ENCODE data around the gene SLC25A1. TPM values are rescaled to one million over a fixed set of nuclear protein-coding genes. Genes with fewer than 3 reads are reported as not detected.

SLC25A1 gene
- polyA plus RNA-seq, 1 of the 3 experiments (the other 2 are of a cell fraction) = 44.7 TPM

DNA sequence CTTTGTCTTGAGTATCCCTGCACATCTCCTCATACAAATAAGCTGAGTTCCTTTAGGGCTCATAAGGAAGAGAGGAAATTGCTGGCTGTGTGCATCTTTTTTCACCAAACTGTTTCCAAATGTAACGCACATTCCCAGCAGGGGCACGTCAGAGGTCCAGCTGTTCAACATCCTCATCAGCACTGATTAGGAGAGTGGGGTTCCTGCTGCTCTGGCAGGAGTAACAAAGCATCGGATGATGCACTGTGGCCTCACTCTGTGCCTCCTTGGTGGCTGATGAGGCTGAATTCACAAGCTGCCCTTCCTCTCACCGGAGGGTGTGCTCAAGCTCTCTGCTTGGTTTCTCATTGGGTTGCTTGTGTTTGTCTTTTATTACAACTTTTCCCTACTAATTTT, 35.5 kb upstream of the SLC25A1 start:
- Histone ChIP-seq H2AFZ (ENCODE audit: low read depth) (no peak overlapping the region), H3K9ac (no peak overlapping the region), H4K20me1 (ENCODE audit: insufficient read depth) (no peaks in the 10 kb centered on the region), H3K27me3 (ENCODE audit: insufficient read depth) (no peaks in the 10 kb centered on the region), H3K4me3 (ENCODE audit: low read depth in 2 of 2, low read length in 1 of 2) (no peak overlapping the region), H3K79me2 (ENCODE audit: insufficient read depth) (no peaks in the 10 kb centered on the region), H3F3A (replicated peaks; ENCODE audit: insufficient read depth) (peaks cover 8% of the 10 kb centered on the region), H3K36me3 (replicated peaks in 1 of 2; ENCODE audit: control insufficient read depth in 1 of 2, insufficient read depth in 2 of 2, low read length in 1 of 2) (peaks cover 0 to 19% of the 10 kb centered on the region in 2 experiments), H3K4me2 (no peak overlapping the region), H3K4me1 (ENCODE audit: control insufficient read depth in 1 of 2, insufficient read depth in 2 of 2, low read depth in 1 of 2, low read length in 1 of 2) (peaks cover 0 to 17% of the 10 kb centered on the region in 2 experiments; a peak in 2 of 4 replicates), H3K9me3 (no peaks in the 10 kb centered on the region), H3K9me2 (no peaks in the 10 kb centered on the region), H3K27ac (ENCODE audit: low read depth in 2 of 2, low read length in 1 of 2) (no peak overlapping the region)
- 86% methylated on average over 4 of the region's 4 CpGs for WGBS (ENCODE audit: low lambda C conversion rate)
- ChIA-PET CTCF (interaction anchor here (2.5 kb wide), 1 partner anchor 35 kb away, joined by 7 read pairs; no protein-coding TSS in a partner anchor), POLR2A (no interaction called here)
- DNase-seq = no peak
- TF ChIP-seq RXRA (IDR thresholded peaks at IDR 0.05; ENCODE audit: borderline replicate concordance, low read depth) = no peak
- no peak for TF ChIP-seq NRF1 (IDR thresholded peaks at IDR 0.05; ENCODE audit: low read depth, low read length)
- TF ChIP-seq, protein P1, sequence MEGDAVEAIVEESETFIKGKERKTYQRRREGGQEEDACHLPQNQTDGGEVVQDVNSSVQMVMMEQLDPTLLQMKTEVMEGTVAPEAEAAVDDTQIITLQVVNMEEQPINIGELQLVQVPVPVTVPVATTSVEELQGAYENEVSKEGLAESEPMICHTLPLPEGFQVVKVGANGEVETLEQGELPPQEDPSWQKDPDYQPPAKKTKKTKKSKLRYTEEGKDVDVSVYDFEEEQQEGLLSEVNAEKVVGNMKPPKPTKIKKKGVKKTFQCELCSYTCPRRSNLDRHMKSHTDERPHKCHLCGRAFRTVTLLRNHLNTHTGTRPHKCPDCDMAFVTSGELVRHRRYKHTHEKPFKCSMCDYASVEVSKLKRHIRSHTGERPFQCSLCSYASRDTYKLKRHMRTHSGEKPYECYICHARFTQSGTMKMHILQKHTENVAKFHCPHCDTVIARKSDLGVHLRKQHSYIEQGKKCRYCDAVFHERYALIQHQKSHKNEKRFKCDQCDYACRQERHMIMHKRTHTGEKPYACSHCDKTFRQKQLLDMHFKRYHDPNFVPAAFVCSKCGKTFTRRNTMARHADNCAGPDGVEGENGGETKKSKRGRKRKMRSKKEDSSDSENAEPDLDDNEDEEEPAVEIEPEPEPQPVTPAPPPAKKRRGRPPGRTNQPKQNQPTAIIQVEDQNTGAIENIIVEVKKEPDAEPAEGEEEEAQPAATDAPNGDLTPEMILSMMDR (IDR thresholded peaks at IDR 0.05) = no peak
- TF ChIP-seq YY1 (IDR thresholded peaks at IDR 0.05; ENCODE audit: low read depth) = no peak
- TF ChIP-seq TEAD4 (IDR thresholded peaks at IDR 0.05; ENCODE audit: borderline replicate concordance, insufficient read depth) = no peak
- TF ChIP-seq POLR2AphosphoS5 (IDR thresholded peaks at IDR 0.05; ENCODE audit: low read depth, low read length) = no peak
- no peak for TF ChIP-seq FOSL2 (IDR thresholded peaks at IDR 0.05; ENCODE audit: borderline replicate concordance, low read depth)
- TF ChIP-seq SMC3 (IDR thresholded peaks at IDR 0.05; ENCODE audit: low read depth, low read length) = no peak
- TF ChIP-seq, protein P2, sequence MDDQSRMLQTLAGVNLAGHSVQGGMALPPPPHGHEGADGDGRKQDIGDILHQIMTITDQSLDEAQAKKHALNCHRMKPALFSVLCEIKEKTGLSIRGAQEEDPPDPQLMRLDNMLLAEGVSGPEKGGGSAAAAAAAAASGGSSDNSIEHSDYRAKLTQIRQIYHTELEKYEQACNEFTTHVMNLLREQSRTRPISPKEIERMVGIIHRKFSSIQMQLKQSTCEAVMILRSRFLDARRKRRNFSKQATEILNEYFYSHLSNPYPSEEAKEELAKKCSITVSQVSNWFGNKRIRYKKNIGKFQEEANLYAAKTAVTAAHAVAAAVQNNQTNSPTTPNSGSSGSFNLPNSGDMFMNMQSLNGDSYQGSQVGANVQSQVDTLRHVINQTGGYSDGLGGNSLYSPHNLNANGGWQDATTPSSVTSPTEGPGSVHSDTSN (IDR thresholded peaks at IDR 0.05) = no peak
- no peak for TF ChIP-seq RFX5 (IDR thresholded peaks at IDR 0.05; ENCODE audit: low read length)
- no peak for TF ChIP-seq GATA2 (CRISPR knock-in tag; IDR thresholded peaks at IDR 0.05)
- no peak for TF ChIP-seq FOXJ3 (CRISPR knock-in tag; IDR thresholded peaks at IDR 0.05)
- TF ChIP-seq USF1 (IDR thresholded peaks at IDR 0.05; ENCODE audit: borderline replicate concordance, low read depth) = no peak
- TF ChIP-seq IRF3 (IDR thresholded peaks at IDR 0.05; ENCODE audit: low read depth, low read length) = no peak
- TF ChIP-seq, protein P3, sequence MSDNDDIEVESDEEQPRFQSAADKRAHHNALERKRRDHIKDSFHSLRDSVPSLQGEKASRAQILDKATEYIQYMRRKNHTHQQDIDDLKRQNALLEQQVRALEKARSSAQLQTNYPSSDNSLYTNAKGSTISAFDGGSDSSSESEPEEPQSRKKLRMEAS (IDR thresholded peaks at IDR 0.05; ENCODE audit: low read depth) = no peak
- no peak for TF ChIP-seq FOXM1 (IDR thresholded peaks at IDR 0.05; ENCODE audit: low read depth)
- TF ChIP-seq NFIC (IDR thresholded peaks at IDR 0.05; ENCODE audit: borderline replicate concordance) = no peak
